ENCODE measurements around the gene LRRTM4. TPM values are rescaled to one million over a fixed set of nuclear protein-coding genes. Genes with fewer than 3 reads are reported as not detected.

Gene LRRTM4
- polyA plus RNA-seq, 1 of the 3 experiments (the other 2 are of a cell fraction): 0.10 TPM

- H3K79me2 ChIP-seq (ENCODE audit: insufficient read depth): no peaks in the 10 kb centered on the region
- CTCF ChIA-PET: interaction anchor here (0.6 kb wide), 1 partner anchor 15 kb away, joined by 3 read pairs; no protein-coding TSS in a partner anchor
- POLR2A ChIA-PET: no interaction called here
These were observed 784.6 kb downstream of the LRRTM4 start for GRCh38 chr2:76737607-76738006.

More at GRCh38 chr2:76737607-76738006, 784.6 kb downstream of the LRRTM4 start:
- Histone ChIP-seq H3K9me2 (no peaks in the 10 kb centered on the region), H3K4me1 (ENCODE audit: control insufficient read depth in 1 of 2, insufficient read depth in 2 of 2, low read depth in 1 of 2, low read length in 1 of 2) (no peaks in the 10 kb centered on the region), H3K27me3 (ENCODE audit: insufficient read depth) (no peaks in the 10 kb centered on the region), H3K4me2 (no peak overlapping the region), H2AFZ (ENCODE audit: low read depth) (no peak overlapping the region), H3K27ac (ENCODE audit: low read depth in 2 of 2, low read length in 1 of 2) (no peak overlapping the region), H3F3A (replicated peaks; ENCODE audit: insufficient read depth) (no peaks in the 10 kb centered on the region), H3K36me3 (replicated peaks in 1 of 2; ENCODE audit: control insufficient read depth in 1 of 2, insufficient read depth in 2 of 2, low read length in 1 of 2) (no peaks in the 10 kb centered on the region), H3K4me3 (ENCODE audit: low read depth in 2 of 2, low read length in 1 of 2) (no peak overlapping the region), H4K20me1 (ENCODE audit: insufficient read depth) (no peaks in the 10 kb centered on the region), H3K9ac (no peak overlapping the region), H3K9me3 (no peaks in the 10 kb centered on the region)
- WGBS (ENCODE audit: low lambda C conversion rate): 13% methylated on average over 1 of the region's 1 CpG
- no peak for DNase-seq
- TF ChIP-seq JUND (IDR thresholded peaks at IDR 0.05) (no peak), YY1 (IDR thresholded peaks at IDR 0.05; ENCODE audit: low read depth) (no peak), RXRA (IDR thresholded peaks at IDR 0.05; ENCODE audit: borderline replicate concordance, low read depth) (no peak), SIN3A (IDR thresholded peaks at IDR 0.05; ENCODE audit: borderline replicate concordance, low read depth, low read length) (no peak), RCOR1 (IDR thresholded peaks at IDR 0.05; ENCODE audit: low read length) (no peak), REST (IDR thresholded peaks at IDR 0.05; ENCODE audit: low read depth, low read length) (no peak), MXI1 (IDR thresholded peaks at IDR 0.05; ENCODE audit: low read depth, low read length) (no peak), USF2 (IDR thresholded peaks at IDR 0.05; ENCODE audit: borderline replicate concordance, low read depth, low read length) (no peak), PBX3 (IDR thresholded peaks at IDR 0.05) (no peak), TEAD4 (IDR thresholded peaks at IDR 0.05; ENCODE audit: borderline replicate concordance, insufficient read depth) (no peak), NRF1 (IDR thresholded peaks at IDR 0.05; ENCODE audit: low read depth, low read length) (no peak), RAD21 (IDR thresholded peaks at IDR 0.05; ENCODE audit: low read length) (no peak), USF1 (IDR thresholded peaks at IDR 0.05; ENCODE audit: borderline replicate concordance, low read depth) (no peak), FOSL2 (IDR thresholded peaks at IDR 0.05; ENCODE audit: borderline replicate concordance, low read depth) (no peak), EP300 (IDR thresholded peaks at IDR 0.05; ENCODE audit: borderline replicate concordance in 1 of 2, low read depth in 1 of 2, low read length in 1 of 2) (no peak), CTCF (IDR thresholded peaks at IDR 0.05) (no peak), POLR2AphosphoS5 (IDR thresholded peaks at IDR 0.05; ENCODE audit: low read depth, low read length) (no peak)

Measured in SK-N-SH (cell line).